ENCODE data around the gene POU2AF2. TPM values are rescaled to one million over a fixed set of nuclear protein-coding genes. Genes with fewer than 3 reads are reported as not detected.

The POU2AF2 gene, protein sequence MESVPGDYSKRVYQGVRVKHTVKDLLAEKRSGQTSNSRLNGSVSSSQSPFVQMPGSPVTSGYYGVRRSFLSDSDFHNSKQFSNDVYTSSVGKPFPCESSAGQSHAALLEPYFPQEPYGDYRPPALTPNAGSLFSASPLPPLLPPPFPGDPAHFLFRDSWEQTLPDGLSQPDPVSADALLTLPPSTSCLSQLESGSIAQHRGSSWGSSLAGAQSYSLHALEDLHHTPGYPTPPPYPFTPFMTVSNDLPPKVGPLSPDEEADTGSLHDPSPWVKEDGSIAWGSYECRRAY
- total RNA-seq (2013): not detected
- polyA plus RNA-seq: not detected
- not detected in 2 replicates for polyA minus RNA-seq
- total RNA-seq: 0 to 1.1 (median 0) reads per million in 11 experiments

GRCh38 chr11:111245425-111245824 lies at the start of gene POU2AF2:
POU2AF2 (plus strand) TSS chr11:111245725; CDS start chr11:111245854, 129 bp downstream.
- Histone ChIP-seq H3K9ac (ENCODE audit: insufficient read depth, low read length, poor library complexity, severe bottlenecking) (no peak within 1 kb of the TSS), H3K4me2 (replicated peaks; ENCODE audit: extremely low read depth, low read length, poor library complexity, severe bottlenecking) (no peak within 1 kb of the TSS), H3K27ac (ENCODE audit: low read depth in 1 of 2, low read length in 2 of 2) (no peak within 1 kb of the TSS), H4K20me1 (ENCODE audit: insufficient read depth, low read length) (no peaks in the 10 kb centered on the region), H3K36me3 (replicated peaks in 1 of 2; ENCODE audit: control insufficient read depth in 1 of 2, insufficient read depth in 2 of 2, low read length in 2 of 2) (no peaks in the 10 kb centered on the region), H3K4me1 (ENCODE audit: control insufficient read depth in 1 of 2, insufficient read depth in 2 of 2, low read length in 2 of 2) (no peaks in the 10 kb centered on the region), H3K79me2 (ENCODE audit: insufficient read depth, low read length) (no peaks in the 10 kb centered on the region), H2AFZ (ENCODE audit: insufficient read depth, low read depth, low read length, poor library complexity, severe bottlenecking) (no peak within 1 kb of the TSS), H3K4me3 (replicated peaks in 1 of 3; ENCODE audit: low read depth in 2 of 3, low read length in 3 of 3) (no peak within 1 kb of the TSS), H3K27me3 (ENCODE audit: control insufficient read depth in 2 of 2, insufficient read depth in 2 of 2, low read length in 2 of 2) (no peaks in the 10 kb centered on the region), H3K9me3 (replicated peaks in 1 of 2; ENCODE audit: control insufficient read depth in 1 of 2, insufficient read depth in 1 of 2, low read length in 2 of 2) (no peaks in the 10 kb centered on the region)
- Mint-ChIP-seq H3K4me3 (no peak within 1 kb of the TSS), H3K4me1 (peaks cover 5% of the 10 kb centered on the region), H3K27ac (no peak within 1 kb of the TSS), H3K36me3 (no peaks in the 10 kb centered on the region), H3K27me3 (ENCODE audit: low read depth in 3 of 3) (peaks cover 3 to 6% (median 4%) of the 10 kb centered on the region in 3 donors), H3K9me3 (peaks cover 0 to 5% (median 0%) of the 10 kb centered on the region in 7 donors)
- 100% methylated on average over 1 of the region's 1 CpG for WGBS (ENCODE audit: insufficient coverage)
- no peak for DNase-seq
- no peak for TF ChIP-seq CTCF (IDR thresholded peaks at IDR 0.05)
- intact Hi-C loops (cut with micrococcal nuclease): no loop called here

- Histone ChIP-seq H3K36me3 (replicated peaks in 1 of 2; ENCODE audit: control insufficient read depth in 1 of 2, insufficient read depth in 2 of 2, low read length in 2 of 2) (no peaks in the 10 kb centered on the region), H3K4me2 (replicated peaks; ENCODE audit: extremely low read depth, low read length, poor library complexity, severe bottlenecking) (no peak overlapping the region), H3K27me3 (ENCODE audit: control insufficient read depth in 2 of 2, insufficient read depth in 2 of 2, low read length in 2 of 2) (no peaks in the 10 kb centered on the region), H3K79me2 (ENCODE audit: insufficient read depth, low read length) (no peaks in the 10 kb centered on the region), H3K4me1 (ENCODE audit: control insufficient read depth in 1 of 2, insufficient read depth in 2 of 2, low read length in 2 of 2) (no peaks in the 10 kb centered on the region), H2AFZ (ENCODE audit: insufficient read depth, low read depth, low read length, poor library complexity, severe bottlenecking) (no peak overlapping the region), H3K4me3 (replicated peaks in 1 of 3; ENCODE audit: low read depth in 2 of 3, low read length in 3 of 3) (no peak overlapping the region), H3K27ac (ENCODE audit: low read depth in 1 of 2, low read length in 2 of 2) (no peak overlapping the region), H3K9ac (ENCODE audit: insufficient read depth, low read length, poor library complexity, severe bottlenecking) (no peak overlapping the region), H4K20me1 (ENCODE audit: insufficient read depth, low read length) (no peaks in the 10 kb centered on the region), H3K9me3 (replicated peaks in 1 of 2; ENCODE audit: control insufficient read depth in 1 of 2, insufficient read depth in 1 of 2, low read length in 2 of 2) (no peaks in the 10 kb centered on the region)
- intact Hi-C loops (cut with micrococcal nuclease): no loop called here
- H3K27me3 Mint-ChIP-seq (ENCODE audit: low read depth in 3 of 3): peaks cover 0 to 1% (median 0%) of the 10 kb centered on the region in 3 donors
- no peak for TF ChIP-seq CTCF (IDR thresholded peaks at IDR 0.05)
- peaks cover 0 to 3% (median 0%) of the 10 kb centered on the region in 7 donors for H3K9me3 Mint-ChIP-seq
- H3K36me3 Mint-ChIP-seq: no peaks in the 10 kb centered on the region
- H3K4me3 Mint-ChIP-seq: no peak overlapping the region
- no CpG with 5 or more reads among the region's 3 CpGs for WGBS (ENCODE audit: insufficient coverage)
- no peaks in the 10 kb centered on the region for H3K4me1 Mint-ChIP-seq
- no peak overlapping the region for H3K27ac Mint-ChIP-seq
- no peak for DNase-seq
Observed at GRCh38 chr11:111200010-111200534, 45.5 kb upstream of the POU2AF2 start.

Measured in CD14-positive monocyte (primary cell).